ENCODE measurements around the gene GATD1. TPM values are rescaled to one million over a fixed set of nuclear protein-coding genes. Genes with fewer than 3 reads are reported as not detected.
A peak's percentile ranks its signal among the peaks of the same experiment; 100 is the strongest.

GATD1 gene
- total and polyA plus RNA-seq, 2 donors (not counting 1 experiment from before 2014, with no cell fraction given): 14.7 to 20.3 TPM

DNA sequence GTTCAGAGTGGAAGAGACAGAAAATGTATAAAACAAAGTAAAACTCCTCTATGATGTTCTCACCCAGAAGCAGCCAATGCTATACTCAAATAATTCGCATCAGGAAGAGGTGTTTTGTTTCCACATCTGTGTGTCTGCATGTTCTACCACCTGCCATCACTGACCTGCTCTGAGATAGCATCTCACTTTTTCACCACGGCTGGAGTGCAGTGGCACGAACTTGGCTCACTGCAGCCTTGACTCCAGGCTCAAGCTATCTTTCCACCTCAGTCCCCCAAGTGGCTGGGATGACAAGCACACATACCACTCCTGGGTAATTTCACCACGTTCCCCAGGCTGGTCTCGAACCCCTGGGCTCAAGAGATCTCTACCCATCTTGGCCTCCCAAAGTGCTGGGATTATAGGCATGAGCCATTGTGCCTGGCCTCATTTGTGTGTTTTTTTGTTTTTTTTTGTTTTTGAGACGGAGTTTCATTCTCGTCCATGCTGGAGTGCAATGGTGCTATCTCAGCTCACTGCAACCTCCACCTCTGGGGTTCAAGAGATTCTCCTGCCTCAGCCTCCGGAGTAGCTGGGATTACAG, 15.7 kb downstream of the GATD1 start:
- DNase-seq (ENCODE audit: low read depth in 2 of 2): no peak
- Histone ChIP-seq H3K27ac (ENCODE audit: insufficient read depth, low read length) (no peak overlapping the region), H3K36me3 (ENCODE audit: control insufficient read depth, insufficient read depth, low read length) (peaks cover 33% of the 10 kb centered on the region)

DNA sequence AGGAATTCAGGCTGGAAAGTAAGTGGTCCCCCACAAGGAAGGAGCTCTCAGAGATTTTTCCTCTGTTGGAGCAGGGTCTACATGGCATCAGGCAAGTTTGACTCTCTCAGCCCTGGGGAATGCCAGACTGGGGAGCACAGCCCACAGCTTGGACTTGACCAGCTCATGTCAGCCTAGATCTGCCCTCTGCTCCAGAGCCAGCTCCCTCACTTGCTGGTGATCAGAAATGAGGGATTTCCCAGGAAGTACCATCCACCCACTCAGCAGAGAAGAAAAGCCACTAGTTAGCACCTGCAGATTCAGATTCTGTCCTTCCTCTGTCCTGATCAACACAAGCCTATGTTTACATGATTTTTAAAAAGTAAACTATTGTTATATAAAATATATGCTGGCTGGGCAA, 17.1 kb downstream of the GATD1 start:
- Histone ChIP-seq H3K4me1 (ENCODE audit: control insufficient read depth, extremely low read depth, insufficient read depth, low read length) (peaks cover 6% of the 10 kb centered on the region), H3K27me3 (ENCODE audit: control insufficient read depth, insufficient read depth, low read length) (no peaks in the 10 kb centered on the region), H3K4me3 (replicated peaks in 1 of 4; ENCODE audit: control extremely low read depth in 1 of 4, insufficient read depth in 1 of 4, low read depth in 3 of 4, low read length in 4 of 4) (no peak overlapping the region), H3K79me2 (ENCODE audit: control insufficient read depth, insufficient read depth, low read length) (peaks cover 7% of the 10 kb centered on the region), H3K27ac (ENCODE audit: insufficient read depth, low read length) (no peak overlapping the region), H3K9ac (ENCODE audit: insufficient read depth, low read length) (no peak overlapping the region), H2AFZ (ENCODE audit: low read length) (no peak overlapping the region), H3K9me3 (ENCODE audit: control insufficient read depth, insufficient read depth, low read depth, low read length) (no peaks in the 10 kb centered on the region), H3K36me3 (ENCODE audit: control insufficient read depth, insufficient read depth, low read length) (peaks cover 28% of the 10 kb centered on the region), H4K20me1 (ENCODE audit: control insufficient read depth, extremely low read depth, insufficient read depth, low read length) (peaks cover 2% of the 10 kb centered on the region), H3K4me2 (ENCODE audit: extremely low read depth, insufficient read depth, low read length) (no peak overlapping the region)
- TF ChIP-seq, protein P1, sequence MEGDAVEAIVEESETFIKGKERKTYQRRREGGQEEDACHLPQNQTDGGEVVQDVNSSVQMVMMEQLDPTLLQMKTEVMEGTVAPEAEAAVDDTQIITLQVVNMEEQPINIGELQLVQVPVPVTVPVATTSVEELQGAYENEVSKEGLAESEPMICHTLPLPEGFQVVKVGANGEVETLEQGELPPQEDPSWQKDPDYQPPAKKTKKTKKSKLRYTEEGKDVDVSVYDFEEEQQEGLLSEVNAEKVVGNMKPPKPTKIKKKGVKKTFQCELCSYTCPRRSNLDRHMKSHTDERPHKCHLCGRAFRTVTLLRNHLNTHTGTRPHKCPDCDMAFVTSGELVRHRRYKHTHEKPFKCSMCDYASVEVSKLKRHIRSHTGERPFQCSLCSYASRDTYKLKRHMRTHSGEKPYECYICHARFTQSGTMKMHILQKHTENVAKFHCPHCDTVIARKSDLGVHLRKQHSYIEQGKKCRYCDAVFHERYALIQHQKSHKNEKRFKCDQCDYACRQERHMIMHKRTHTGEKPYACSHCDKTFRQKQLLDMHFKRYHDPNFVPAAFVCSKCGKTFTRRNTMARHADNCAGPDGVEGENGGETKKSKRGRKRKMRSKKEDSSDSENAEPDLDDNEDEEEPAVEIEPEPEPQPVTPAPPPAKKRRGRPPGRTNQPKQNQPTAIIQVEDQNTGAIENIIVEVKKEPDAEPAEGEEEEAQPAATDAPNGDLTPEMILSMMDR (conservative IDR thresholded peaks at IDR 0.05 in 1 of 2, IDR thresholded peaks at IDR 0.05 in 1 of 2; ENCODE audit: low read depth in 1 of 2, low read length in 2 of 2): no peak
- TF ChIP-seq EZH2 (IDR thresholded peaks at IDR 0.05; ENCODE audit: low read length, missing control alignments): no peak
- no peak for DNase-seq (ENCODE audit: low read depth in 2 of 2)

More for the DNA sequence above, 15.7 kb downstream of the GATD1 start:
- Histone ChIP-seq H3K4me2 (ENCODE audit: extremely low read depth, insufficient read depth, low read length) (no peak overlapping the region), H3K27me3 (ENCODE audit: control insufficient read depth, insufficient read depth, low read length) (no peaks in the 10 kb centered on the region), H3K9me3 (ENCODE audit: control insufficient read depth, insufficient read depth, low read depth, low read length) (no peaks in the 10 kb centered on the region), H4K20me1 (ENCODE audit: control insufficient read depth, extremely low read depth, insufficient read depth, low read length) (peaks cover 2% of the 10 kb centered on the region), H2AFZ (ENCODE audit: low read length) (no peak overlapping the region), H3K4me3 (replicated peaks in 1 of 4; ENCODE audit: control extremely low read depth in 1 of 4, insufficient read depth in 1 of 4, low read depth in 3 of 4, low read length in 4 of 4) (no peak overlapping the region), H3K4me1 (ENCODE audit: control insufficient read depth, extremely low read depth, insufficient read depth, low read length) (peaks cover 6% of the 10 kb centered on the region), H3K9ac (ENCODE audit: insufficient read depth, low read length) (no peak overlapping the region), H3K79me2 (ENCODE audit: control insufficient read depth, insufficient read depth, low read length) (peaks cover 3% of the 10 kb centered on the region)
- TF ChIP-seq EZH2 (IDR thresholded peaks at IDR 0.05; ENCODE audit: low read length, missing control alignments): no peak
- TF ChIP-seq, protein P1 (conservative IDR thresholded peaks at IDR 0.05 in 1 of 2, IDR thresholded peaks at IDR 0.05 in 1 of 2; ENCODE audit: low read depth in 1 of 2, low read length in 2 of 2): no peak

DNA sequence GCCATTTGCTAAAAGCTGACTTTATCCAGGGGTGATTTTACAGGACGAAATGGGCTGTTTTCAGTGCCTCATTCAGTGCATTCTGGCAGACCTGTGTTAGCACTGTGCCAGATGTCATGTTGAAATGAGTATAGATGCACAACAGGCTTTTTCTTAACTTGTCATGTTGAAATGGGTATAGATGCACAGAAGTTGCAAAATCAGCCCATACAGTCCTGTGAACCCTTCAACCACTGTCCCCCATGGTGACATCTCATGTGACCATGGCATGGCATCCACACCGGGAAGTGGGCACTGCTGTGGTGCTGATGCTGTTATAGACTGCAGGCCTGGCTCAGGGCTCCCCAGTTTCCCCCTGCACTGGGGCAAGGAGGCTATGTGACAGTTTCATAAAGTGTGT, 27.6 kb downstream of the GATD1 start:
- Histone ChIP-seq H3K79me2 (ENCODE audit: control insufficient read depth, insufficient read depth, low read length) (peaks cover 48% of the 10 kb centered on the region), H3K36me3 (ENCODE audit: control insufficient read depth, insufficient read depth, low read length) (peaks cover 4% of the 10 kb centered on the region), H3K4me2 (ENCODE audit: extremely low read depth, insufficient read depth, low read length) (no peak overlapping the region), H3K27me3 (ENCODE audit: control insufficient read depth, insufficient read depth, low read length) (no peaks in the 10 kb centered on the region), H3K4me3 (replicated peaks in 1 of 4; ENCODE audit: control extremely low read depth in 1 of 4, insufficient read depth in 1 of 4, low read depth in 3 of 4, low read length in 4 of 4) (peak overlapping the region in 1 of 4 experiments; percentile 11), H3K9me3 (ENCODE audit: control insufficient read depth, insufficient read depth, low read depth, low read length) (no peaks in the 10 kb centered on the region), H2AFZ (ENCODE audit: low read length) (no peak overlapping the region), H3K27ac (ENCODE audit: insufficient read depth, low read length) (no peak overlapping the region), H3K4me1 (ENCODE audit: control insufficient read depth, extremely low read depth, insufficient read depth, low read length) (no peaks in the 10 kb centered on the region), H4K20me1 (ENCODE audit: control insufficient read depth, extremely low read depth, insufficient read depth, low read length) (no peaks in the 10 kb centered on the region), H3K9ac (ENCODE audit: insufficient read depth, low read length) (no peak overlapping the region)
- DNase-seq (ENCODE audit: low read depth in 2 of 2): no peak
- TF ChIP-seq EZH2 (IDR thresholded peaks at IDR 0.05; ENCODE audit: low read length, missing control alignments): no peak
- TF ChIP-seq, protein P1 (conservative IDR thresholded peaks at IDR 0.05 in 1 of 2, IDR thresholded peaks at IDR 0.05 in 1 of 2; ENCODE audit: low read depth in 1 of 2, low read length in 2 of 2): no peak
